Stimulated activated CD8-positive, alpha-beta memory T cell treated with anti-CD3 and anti-CD28 coated beads, Interleukin-7, amount 100 ng/mL, for 48 hours (primary cell): ENCODE measurements around the gene ADARB2.

Source experiments
- DNase-seq, 2 donors: peaks; one replicate each; pipeline ENCODE4 v3.0.0-alpha.2; 2020; ENCODE audit warnings: low read depth in 1 of 2; ENCODE audit errors: extremely low read depth in 1 of 2

The ADARB2 gene

DNA sequence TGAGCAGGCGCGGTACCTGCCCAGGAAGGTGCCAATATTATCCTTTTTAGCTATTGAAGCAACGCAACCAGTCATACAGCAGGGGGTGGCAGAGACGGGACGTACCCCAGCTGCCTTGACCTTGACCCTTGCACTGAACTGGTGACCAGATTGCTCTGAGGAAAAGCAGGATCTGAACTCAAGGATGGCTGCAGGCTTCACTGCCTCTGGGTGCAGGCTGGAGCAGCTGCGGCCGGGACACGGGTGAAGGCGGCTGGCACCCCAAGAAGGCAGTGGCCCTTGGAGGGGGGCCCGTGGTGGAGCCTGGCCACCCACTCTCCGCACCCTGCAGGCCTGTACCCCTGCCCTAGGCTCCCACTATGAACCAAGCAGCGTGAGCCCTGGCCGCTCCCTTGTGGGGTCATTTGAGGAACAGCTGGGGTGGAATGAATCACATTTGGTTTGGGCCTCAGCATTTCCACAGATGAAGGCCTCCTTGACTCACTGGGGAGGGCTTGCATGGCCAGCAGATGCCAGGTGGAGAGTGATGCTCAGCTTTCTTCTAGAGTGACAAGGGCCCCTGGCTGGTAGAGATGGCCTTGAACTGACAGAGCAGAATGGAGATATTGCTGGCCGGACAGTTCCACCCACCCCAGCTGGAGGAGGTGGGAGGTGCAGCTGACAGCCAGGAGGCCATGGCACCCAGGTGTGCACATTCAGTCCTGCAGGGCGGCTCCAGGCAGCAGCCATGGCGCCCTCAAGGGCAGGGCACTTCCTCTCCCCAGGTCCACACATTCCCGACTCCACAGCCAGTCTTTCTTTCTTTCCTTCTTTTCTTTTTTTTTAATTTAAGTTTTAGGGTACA lies 462.4 kb downstream of the ADARB2 start:
- no peak for DNase-seq

DNA sequence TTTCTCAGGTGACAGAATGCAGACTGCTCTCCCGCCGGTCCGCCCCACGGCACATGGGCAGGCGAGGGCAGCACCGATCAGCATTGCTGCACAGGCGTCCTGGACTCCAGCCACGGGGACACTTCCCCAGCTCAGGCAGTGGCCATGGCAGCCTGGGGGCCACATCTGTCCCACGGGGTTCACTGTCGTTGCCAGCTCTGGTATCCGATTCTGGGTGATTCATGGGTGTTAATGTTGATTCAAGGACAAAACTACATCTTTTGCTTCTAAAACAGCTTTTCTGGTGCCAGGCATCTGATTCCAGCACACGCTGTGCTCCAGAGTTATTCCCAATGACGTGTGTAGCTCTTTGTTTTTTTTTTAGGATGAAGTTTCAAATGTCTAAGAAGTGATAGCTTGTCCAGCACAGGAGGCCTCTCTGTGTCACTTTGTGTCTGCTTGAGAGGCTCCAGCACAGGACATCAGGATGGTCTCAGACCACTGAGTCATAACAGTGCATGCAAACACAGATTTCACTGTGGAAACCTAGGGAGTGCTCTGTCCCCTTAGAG lies 463.1 kb downstream of the ADARB2 start:
- no peak for DNase-seq

DNA sequence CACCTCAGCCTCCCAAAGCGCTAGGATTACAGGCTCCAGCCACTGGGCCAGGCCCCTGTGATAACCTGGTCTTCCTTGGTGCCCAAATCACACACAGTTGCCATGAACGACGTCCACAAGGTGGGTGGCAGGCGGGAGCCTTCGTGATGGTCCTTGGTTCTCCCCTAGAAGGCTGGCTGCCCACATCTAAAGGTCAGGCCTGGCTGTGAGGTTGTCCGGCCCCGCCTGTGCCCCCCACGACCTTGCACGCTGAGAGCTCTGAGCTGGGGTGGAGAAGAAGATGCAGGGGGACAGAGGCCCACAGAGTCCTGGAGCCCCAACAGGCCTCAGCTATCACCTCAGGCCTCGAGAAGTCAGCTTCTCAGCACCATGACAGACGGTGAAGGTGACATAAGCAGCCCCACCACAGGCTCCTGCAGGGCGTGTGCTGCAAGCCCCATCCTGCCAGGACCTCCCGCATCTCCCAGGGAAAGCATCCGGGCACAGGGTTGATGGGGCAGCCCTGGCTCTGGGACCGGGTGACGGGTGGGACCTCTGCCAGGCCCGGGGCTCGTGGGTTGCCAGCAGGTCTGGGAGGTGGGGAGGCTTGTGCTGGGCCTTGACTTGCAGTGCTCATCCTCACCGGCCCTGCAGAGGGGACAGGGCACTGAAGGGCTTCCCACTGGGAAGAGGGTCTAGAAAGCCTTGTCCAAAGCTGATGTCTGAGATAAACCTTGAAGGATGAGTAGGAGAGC lies 463.8 kb downstream of the ADARB2 start:
- DNase-seq: no peak

DNA sequence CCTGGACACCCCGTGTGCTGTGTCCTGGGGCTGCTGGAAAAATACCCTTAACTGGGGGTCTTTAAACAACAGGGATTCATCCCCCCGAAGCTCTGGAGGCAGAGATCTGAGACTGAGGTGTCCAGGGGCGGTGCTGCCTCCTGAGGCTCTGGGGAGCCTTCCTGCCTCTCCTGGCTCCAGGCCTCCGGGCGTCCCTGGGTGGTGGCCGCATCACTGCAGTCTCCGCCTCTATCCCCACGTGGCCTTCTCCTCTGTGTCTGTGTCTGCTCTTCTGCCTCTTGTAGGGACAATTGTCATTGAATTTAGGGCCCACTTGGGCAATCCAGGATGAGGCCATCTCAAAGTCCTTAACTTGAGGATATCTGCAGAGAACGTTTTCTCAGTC lies 464.6 kb downstream of the ADARB2 start:
- DNase-seq: no peak

- DNase-seq: no peak
These were observed 465.1 kb downstream of the ADARB2 start for GRCh38 chr10:1272079-1272776.

GRCh38 chr10:1270906-1271305 lies 466.4 kb downstream of the ADARB2 start:
- no peak for DNase-seq

GRCh38 chr10:1270490-1270889 lies 466.8 kb downstream of the ADARB2 start:
- DNase-seq: no peak

GRCh38 chr10:1268831-1269230 lies 468.5 kb downstream of the ADARB2 start:
- DNase-seq: no peak

GRCh38 chr10:1267568-1267967 lies 469.8 kb downstream of the ADARB2 start:
- DNase-seq: no peak

DNA sequence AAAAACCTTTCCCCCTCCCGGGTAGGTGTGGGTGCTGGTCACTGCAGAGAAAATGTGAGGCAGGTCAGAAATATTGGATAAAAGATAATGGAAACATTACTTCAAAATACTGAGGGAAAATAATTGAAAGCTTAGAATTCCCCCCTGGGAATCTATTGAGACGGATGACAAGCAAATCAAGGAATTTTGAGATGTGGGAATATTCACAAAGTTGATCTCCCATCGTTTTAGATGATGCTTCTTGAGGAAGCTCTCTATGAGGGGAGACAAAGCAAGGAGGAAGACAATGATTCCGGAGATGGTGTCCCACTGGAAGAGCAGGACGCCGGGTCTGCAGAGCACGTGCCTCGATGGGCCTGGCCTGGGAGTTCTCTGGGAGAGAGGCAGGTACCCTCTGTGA lies 470.2 kb downstream of the ADARB2 start:
- no peak for DNase-seq

DNA sequence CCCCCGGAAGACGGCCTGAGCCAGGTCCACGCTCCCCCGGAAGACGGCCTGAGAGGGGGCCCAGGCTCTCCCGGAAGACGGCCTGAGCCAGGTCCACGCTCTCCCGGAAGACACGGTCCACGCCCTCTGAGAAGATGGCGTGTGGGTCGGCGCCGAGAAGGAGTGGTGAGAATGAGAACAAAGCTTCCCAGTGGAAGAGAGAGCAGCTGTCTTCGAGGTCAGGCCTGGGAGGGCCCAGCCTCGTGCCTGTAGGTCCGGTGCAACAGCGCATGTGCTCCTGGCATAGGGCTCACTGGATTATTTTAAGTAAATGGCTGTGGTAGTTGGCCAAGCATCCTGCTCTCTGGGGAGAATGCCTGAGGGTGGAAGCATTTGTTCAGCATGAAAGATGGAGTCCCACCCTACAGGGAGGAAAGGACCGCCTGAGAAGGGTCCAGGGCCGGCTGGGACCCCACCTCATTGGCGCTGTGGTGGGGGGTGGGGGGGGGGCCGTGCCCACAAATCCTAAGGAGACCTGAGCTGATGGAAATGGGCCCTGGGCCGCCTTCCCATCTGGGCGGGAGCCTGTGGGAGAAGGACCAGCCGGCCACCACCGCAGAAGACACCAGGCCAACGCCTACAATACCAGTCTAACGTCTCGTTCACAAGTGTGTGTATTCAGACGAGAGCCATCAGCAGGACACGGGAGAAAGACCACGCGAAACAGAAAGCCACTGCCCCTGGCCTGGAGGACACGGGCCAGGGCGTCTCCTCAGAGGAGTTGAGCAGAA lies 471.1 kb downstream of the ADARB2 start:
- DNase-seq: no peak

DNA sequence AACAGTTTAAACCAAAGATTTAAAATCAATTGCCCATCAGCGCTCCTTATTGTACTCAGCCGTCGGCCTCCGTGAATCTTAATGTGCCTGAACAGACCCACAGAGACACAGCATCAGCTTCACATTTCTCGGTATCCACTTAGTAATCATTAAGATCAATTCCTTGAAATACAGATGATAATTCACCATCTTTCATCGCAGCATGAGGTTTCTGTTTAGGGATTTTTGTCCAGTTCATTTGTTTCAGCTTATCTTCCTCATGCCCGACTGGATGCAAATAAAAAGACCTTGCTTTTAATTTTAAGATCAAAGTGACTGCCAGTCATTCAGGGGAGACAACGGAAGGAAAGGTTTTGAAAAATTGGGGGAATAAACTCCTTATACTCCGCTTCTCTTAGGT lies 473.3 kb downstream of the ADARB2 start:
- no peak for DNase-seq

- DNase-seq: no peak
These were observed 480.1 kb downstream of the ADARB2 start for GRCh38 chr10:1257274-1257673.

GRCh38 chr10:1256432-1256725 lies 480.9 kb downstream of the ADARB2 start:
- DNase-seq: no peak

- DNase-seq: no peak
These were observed 481.5 kb downstream of the ADARB2 start for GRCh38 chr10:1255600-1256431.

DNA sequence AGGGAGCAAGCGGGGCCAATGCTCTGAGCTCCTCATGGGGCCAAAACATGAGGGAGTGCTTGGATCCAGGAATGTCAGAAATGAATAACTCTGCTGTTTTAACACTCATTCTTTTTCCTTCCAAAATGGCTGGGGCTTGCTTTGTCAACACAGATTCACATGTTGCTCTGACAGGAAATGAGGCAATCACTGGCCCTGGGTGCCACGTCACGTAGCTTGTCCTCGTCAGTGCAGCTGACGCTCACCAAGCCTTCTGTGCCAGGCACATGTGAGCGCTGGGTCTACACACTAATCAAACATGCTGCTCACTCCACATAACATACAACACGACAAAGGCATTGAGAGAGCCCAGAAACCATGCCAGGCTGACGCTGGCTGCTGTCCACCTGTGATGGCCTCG lies 482.2 kb downstream of the ADARB2 start:
- no peak for DNase-seq

- DNase-seq: no peak
These were observed 483.6 kb downstream of the ADARB2 start for GRCh38 chr10:1253523-1254353.

- DNase-seq: no peak
These were observed 485.6 kb downstream of the ADARB2 start for GRCh38 chr10:1251769-1252168.
